Urinary bladder (tissue), 4 donors: ENCODE data around the gene AURKB. TPM values are rescaled to one million over a fixed set of nuclear protein-coding genes. Genes with fewer than 3 reads are reported as not detected.
"Not testable (repeated sequence)": the region's sequence is repeated elsewhere in the genome, so short reads cannot be mapped to it uniquely, and the experiment has no call there.

Source experiments
- DNase-seq: peaks from one replicate; pipeline ENCODE4 v3.0.0-alpha.2; 2015; ENCODE audit errors: extremely low spot score
- H3K27ac ChIP-seq: one replicate; pipeline ENCODE4 v1.5.1; 2013; ENCODE audit warnings: low read depth, mild to moderate bottlenecking, moderate library complexity
- H3K36me3 ChIP-seq: one replicate; pipeline ENCODE4 v1.6.1; 2013; ENCODE audit warnings: mild to moderate bottlenecking, moderate library complexity; ENCODE audit not compliant: insufficient read depth
- H3K4me1 ChIP-seq: one replicate; pipeline ENCODE4 v1.6.1; 2013; ENCODE audit warnings: mild to moderate bottlenecking, moderate library complexity; ENCODE audit not compliant: insufficient read depth
- H3K4me3 ChIP-seq: one replicate; pipeline ENCODE4 v1.5.1; 2013; ENCODE audit warnings: low read depth, low read length
- WGBS: extraction: QIAGEN DNeasy Blood & Tissue Kit; methylation state at CpG from one replicate; pipeline ENCODE4 v1.1.7; 2013; 5-methylcytosine and 5-hydroxymethylcytosine counted together
- polyA plus RNA-seq: library from polyadenylated mRNA; stranded (reverse); fragments of 200-250 nt; gene quantifications from one replicate; pipeline ENCODE4 v1.2.3, GENCODE V29; 2013
- total RNA-seq: library from RNA; depleted of rRNA; stranded (reverse); fragments of >200 nt; gene quantifications from one replicate; pipeline ENCODE4 v1.2.3, GENCODE V29; 2014
- donor health status: healthy with polysubstance abuse.
- donor health status: healthy.

Gene AURKB
- 9.3 TPM for total RNA-seq
- polyA plus RNA-seq: 0.66 TPM

GRCh38 chr17:8209907-8210760 lies at the start of gene AURKB:
Gene AURKB (minus strand): TSS chr17:8210575. CDS start chr17:8210224, 351 bp downstream.
- DNase-seq: peak; percentile 95
- Histone ChIP-seq H3K36me3 (no peaks in the 10 kb centered on the region), H3K4me3 (peak within 1 kb of the TSS; percentile 32), H3K27ac (no peak within 1 kb of the TSS), H3K4me1 (no peaks in the 10 kb centered on the region)
- WGBS: 1% methylated on average over 46 of the region's 46 CpGs

- H3K27ac ChIP-seq: no peak overlapping the region
- DNase-seq: no peak
Measured at GRCh38 chr17:8257801-8258200, 47.4 kb upstream of the AURKB start.

DNA sequence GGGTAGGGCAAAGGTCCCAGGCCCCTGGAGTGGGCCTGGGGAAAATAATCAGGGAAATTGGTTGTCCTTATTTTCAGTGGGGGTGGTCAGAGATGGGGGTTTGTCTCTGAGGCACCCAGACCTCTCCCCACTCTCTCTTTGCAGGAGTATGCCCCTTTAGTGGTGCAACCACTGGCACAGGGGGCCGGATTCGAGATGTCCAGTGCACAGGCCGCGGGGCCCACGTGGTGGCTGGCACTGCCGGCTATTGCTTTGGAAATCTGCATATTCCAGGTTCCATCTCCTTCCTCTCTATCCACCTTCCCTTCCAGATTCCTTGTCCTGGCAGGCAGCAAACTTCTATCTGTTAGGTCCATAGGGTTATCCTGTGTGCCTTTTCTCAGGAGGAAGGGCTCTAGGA lies 46.3 kb upstream of the AURKB start:
- no peak for DNase-seq
- H3K4me3 ChIP-seq: no peak overlapping the region
- no peaks in the 10 kb centered on the region for H3K4me1 ChIP-seq
- 98% methylated on average over 6 of the region's 6 CpGs for WGBS
- H3K36me3 ChIP-seq: no peaks in the 10 kb centered on the region
- H3K27ac ChIP-seq: no peak overlapping the region

More at GRCh38 chr17:8257801-8258200, 47.4 kb upstream of the AURKB start:
- Histone ChIP-seq H3K36me3 (no peaks in the 10 kb centered on the region), H3K4me3 (no peak overlapping the region), H3K4me1 (no peaks in the 10 kb centered on the region)
- 95% methylated on average over 8 of the region's 8 CpGs for WGBS

GRCh38 chr17:8256291-8256690 lies 45.9 kb upstream of the AURKB start:
- no peak overlapping the region for H3K4me3 ChIP-seq
- 94% methylated on average over 10 of the region's 10 CpGs for WGBS
- no peaks in the 10 kb centered on the region for H3K36me3 ChIP-seq
- H3K4me1 ChIP-seq: no peaks in the 10 kb centered on the region
- no peak overlapping the region for H3K27ac ChIP-seq
- no peak for DNase-seq

- DNase-seq: no peak
- H3K27ac ChIP-seq: no peak overlapping the region
- no peaks in the 10 kb centered on the region for H3K4me1 ChIP-seq
- WGBS: 94% methylated on average over 9 of the region's 9 CpGs
- no peaks in the 10 kb centered on the region for H3K36me3 ChIP-seq
- H3K4me3 ChIP-seq: no peak overlapping the region
Measured at GRCh38 chr17:8255499-8255898, 45.1 kb upstream of the AURKB start.

DNA sequence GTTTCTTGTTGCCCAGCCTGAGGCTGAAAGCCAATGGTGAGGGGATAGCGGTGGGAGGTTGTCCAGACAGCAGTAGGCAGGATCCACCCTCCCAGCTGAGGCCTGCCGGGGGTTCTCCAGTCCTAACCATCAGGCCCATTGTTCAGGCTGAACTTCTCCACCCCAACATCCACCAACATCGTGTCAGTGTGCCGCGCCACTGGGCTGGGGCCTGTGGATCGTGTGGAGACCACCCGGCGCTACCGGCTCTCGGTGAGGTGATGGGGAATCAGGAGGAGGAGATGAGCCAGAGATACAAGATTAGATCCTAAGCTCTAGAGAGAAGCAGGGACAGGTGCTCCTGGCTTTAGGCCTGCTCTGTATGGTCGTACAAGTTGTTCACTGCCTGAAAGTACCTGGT lies 44.5 kb upstream of the AURKB start:
- H3K4me3 ChIP-seq: no peak overlapping the region
- DNase-seq: no peak
- WGBS: 94% methylated on average over 11 of the region's 11 CpGs
- no peak overlapping the region for H3K27ac ChIP-seq
- no peaks in the 10 kb centered on the region for H3K4me1 ChIP-seq
- H3K36me3 ChIP-seq: no peaks in the 10 kb centered on the region

- Histone ChIP-seq H3K4me3 (no peak overlapping the region), H3K27ac (no peak overlapping the region), H3K36me3 (no peaks in the 10 kb centered on the region), H3K4me1 (peaks cover 2% of the 10 kb centered on the region)
- no peak for DNase-seq
- 72% methylated on average over 8 of the region's 8 CpGs for WGBS
Measured at GRCh38 chr17:8253801-8254200, 43.4 kb upstream of the AURKB start.

- not testable (repeated sequence) for DNase-seq, H3K4me3 ChIP-seq, H3K27ac ChIP-seq, H3K4me1 ChIP-seq, H3K36me3 ChIP-seq
- WGBS: 85% methylated on average over 2 of the region's 2 CpGs
Measured at GRCh38 chr17:8251411-8251810, 41.0 kb upstream of the AURKB start.

DNA sequence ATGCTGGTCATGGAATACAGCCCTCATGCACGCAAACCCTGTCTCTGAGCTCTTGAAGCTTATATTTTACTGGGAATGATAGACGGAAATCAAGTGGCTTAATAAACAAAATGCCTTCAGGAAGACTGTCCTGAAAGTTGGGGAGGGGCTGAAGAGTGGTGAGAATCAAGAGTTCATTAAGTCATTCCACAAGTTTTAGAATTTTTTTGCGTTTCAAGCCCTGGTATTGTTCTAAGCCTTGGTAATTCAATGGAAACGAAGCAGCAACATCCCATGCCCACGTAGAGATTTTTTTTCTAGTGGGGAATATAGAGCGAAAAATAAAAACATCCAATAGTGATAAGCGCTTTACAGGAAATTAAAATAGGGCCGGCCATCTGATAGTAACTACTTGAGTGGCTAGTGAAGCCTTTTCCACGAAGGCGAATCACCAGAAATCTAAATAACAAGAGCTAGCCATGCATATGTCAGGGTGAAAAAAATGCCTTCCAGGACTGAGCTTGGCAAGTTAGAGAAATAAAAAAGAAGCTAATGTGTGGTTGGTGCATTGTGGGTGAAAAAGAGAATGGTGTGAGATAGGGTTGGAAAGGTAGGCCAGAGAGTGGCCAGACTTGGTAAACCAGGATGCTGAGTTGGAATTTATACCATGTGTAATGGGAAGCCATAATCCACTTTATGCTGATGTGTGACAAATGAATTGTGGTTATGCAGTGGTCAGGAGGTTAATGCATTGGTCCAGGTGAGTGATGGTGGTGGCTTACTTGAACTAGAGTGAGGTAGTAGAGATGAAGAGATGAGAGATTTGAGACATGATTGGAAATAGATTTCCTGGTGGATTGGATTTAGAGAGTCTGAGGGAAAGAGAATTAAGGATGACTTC lies 39.5 kb upstream of the AURKB start:
- Histone ChIP-seq H3K4me1 (peaks cover 2% of the 10 kb centered on the region), H3K4me3 (peak overlapping the region; percentile 85), H3K36me3 (no peaks in the 10 kb centered on the region), H3K27ac (no peak overlapping the region)
- DNase-seq: no peak
- WGBS: 11% methylated on average over 10 of the region's 10 CpGs

DNA sequence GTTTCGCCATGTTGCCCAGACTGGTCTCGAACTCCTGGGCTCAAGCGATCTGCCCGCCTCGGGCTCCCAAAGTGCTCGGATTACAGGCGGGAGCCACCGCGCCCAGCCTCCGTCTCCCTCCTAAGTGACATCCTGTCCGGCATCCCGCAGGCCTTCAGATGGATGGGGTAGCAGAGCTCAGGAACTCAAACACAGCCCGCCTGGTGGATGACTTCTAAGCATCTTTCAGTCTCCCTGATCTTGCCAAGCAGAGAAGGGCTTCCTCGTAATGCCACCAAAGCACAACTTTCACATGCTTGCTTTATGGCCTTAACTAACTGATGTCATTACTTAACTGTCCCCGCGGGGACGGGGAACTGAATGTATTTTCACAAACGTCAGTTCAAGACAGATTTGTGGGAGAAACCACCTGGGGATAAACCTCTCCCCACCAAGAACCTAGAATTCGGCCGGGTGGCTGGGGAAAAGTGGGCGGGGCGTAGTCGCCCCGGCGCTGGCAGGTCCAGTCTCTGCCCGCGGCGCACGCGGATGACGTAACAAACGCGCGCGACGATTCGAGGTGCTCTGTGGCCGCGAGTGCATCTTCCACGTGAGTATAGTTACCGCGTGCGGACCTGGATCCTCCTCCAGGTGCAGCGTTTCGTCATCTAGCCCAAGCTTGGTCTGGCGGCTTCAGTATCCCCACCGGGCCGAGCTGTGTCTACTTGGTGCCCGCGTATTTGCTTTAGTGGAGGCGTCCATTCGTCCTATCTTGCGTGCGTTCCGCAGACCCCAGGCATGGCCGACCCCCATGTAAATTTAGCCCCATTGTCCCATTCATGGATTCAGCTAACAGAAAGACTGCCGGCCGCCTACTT lies 38.6 kb upstream of the AURKB start, which contains the start of gene PFAS:
TSS of gene PFAS (plus strand) at position 539 of the 857 bp plus-strand sequence. CDS start 4,649 bp downstream, outside the sequence.
- peak within 1 kb of the TSS; percentile 85 for H3K4me3 ChIP-seq
- H3K4me1 ChIP-seq: peaks cover 2% of the 10 kb centered on the region
- H3K27ac ChIP-seq: peak within 1 kb of the TSS; percentile 92
- DNase-seq: peak; percentile 88
- WGBS: under 1% methylated on average over 58 of the region's 58 CpGs
- H3K36me3 ChIP-seq: no peaks in the 10 kb centered on the region

- no peak for DNase-seq
- Histone ChIP-seq H3K4me1 (peaks cover 2% of the 10 kb centered on the region), H3K36me3 (peaks cover 1% of the 10 kb centered on the region), H3K27ac (no peak overlapping the region), H3K4me3 (no peak overlapping the region)
- WGBS: 98% methylated on average over 8 of the region's 8 CpGs
Measured at GRCh38 chr17:8244768-8245167, 34.4 kb upstream of the AURKB start.

GRCh38 chr17:8243827-8244226 lies 33.5 kb upstream of the AURKB start:
- WGBS: 95% methylated on average over 5 of the region's 5 CpGs
- no peak overlapping the region for H3K27ac ChIP-seq
- H3K4me3 ChIP-seq: no peak overlapping the region
- H3K4me1 ChIP-seq: no peaks in the 10 kb centered on the region
- peaks cover 1% of the 10 kb centered on the region for H3K36me3 ChIP-seq
- no peak for DNase-seq

DNA sequence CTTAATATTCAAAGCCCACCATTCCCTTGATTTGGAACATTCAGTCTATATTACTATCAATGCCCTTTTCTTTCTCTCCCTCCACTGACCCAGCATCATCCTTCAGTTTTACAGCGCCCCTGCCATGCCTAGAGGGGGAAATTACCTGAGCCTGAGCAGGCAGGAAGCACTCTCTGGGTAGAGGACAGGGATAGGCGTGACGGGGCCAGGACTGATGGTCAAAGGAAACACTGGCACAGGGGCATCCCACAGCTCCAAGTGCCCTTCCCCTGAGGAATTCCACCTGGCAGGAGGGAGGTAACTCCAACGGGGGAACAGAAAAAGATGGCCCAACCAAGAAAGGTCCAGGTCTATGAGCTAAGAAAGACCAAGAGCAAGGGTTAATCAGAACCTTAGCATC lies 27.5 kb upstream of the AURKB start:
- Histone ChIP-seq H3K36me3 (peaks cover 15% of the 10 kb centered on the region), H3K27ac (no peak overlapping the region)
- WGBS: 93% methylated on average over 4 of the region's 4 CpGs

More for the DNA sequence above, 27.5 kb upstream of the AURKB start:
- no peaks in the 10 kb centered on the region for H3K4me1 ChIP-seq
- DNase-seq: no peak
- H3K4me3 ChIP-seq: no peak overlapping the region
